HepG2 (cell line): ENCODE results near the gene GALNT9. TPM values are rescaled to one million over a fixed set of nuclear protein-coding genes. Genes with fewer than 3 reads are reported as not detected.

ENCODE experiments used
- ATAC-seq: fragments of 200-7000 bp; cut with Tn5 transposase; 3 replicates; pipeline ENCODE4 v1.9.1; 2020; ENCODE audit warnings: mild to moderate bottlenecking, moderate library complexity
- BruUV-seq: library from RNA; stranded (reverse); fragments of 400-500 nt; replicated peaks from 2 replicates; lab custom pipeline; 2021; lab: Mats Ljungman, UMichigan
- CTCF ChIA-PET: fragments of 300-600 bp; formaldehyde crosslinking; extraction: SDS; loops from one replicate; lab custom pipeline; 2021; ENCODE audit warnings: low total read pairs, inconsistent platforms, low intra/inter-chr PET ratio; lab: Yijun Ruan, JAX
- POLR2A ChIA-PET: fragments of 350-600 bp; sonication (Branson Sonifier 250); formaldehyde crosslinking; loops from one replicate; lab custom pipeline; 2020; ENCODE audit warnings: antibody characterized with exemption, inconsistent platforms; lab: Yijun Ruan, JAX
- DNase-seq: peaks from one replicate; pipeline ENCODE4 v3.0.0-alpha.2; 2015; ENCODE audit warnings: low spot score
- FAIRE-seq: peaks from 3 replicates; lab custom pipeline; 2011; peaks lifted over from hg19 to GRCh38; lab: Jason Lieb, UNC
- H2AFZ ChIP-seq: one replicate; pipeline ENCODE4 v1.6.1; 2011; ENCODE audit warnings: low read length, inconsistent platforms
- H3K27ac ChIP-seq: fragments of 300-600 bp; 3 replicates; pipeline ENCODE4 v1.8.0; 2011; ENCODE audit warnings: mixed run types, mild to moderate bottlenecking, mixed read lengths, low read length, inconsistent platforms; ENCODE audit not compliant: insufficient read depth; ENCODE audit errors: extremely low read length
- H3K27me3 ChIP-seq, 2 experiments: fragments of 200-600 bp in 1 of 2; 2 replicates in 1 of 2; 3 replicates in 1 of 2; pipeline versions ENCODE4 v1.6.0 to v1.8.0; 2011; ENCODE audit warnings: low read length in 2 of 2, mild to moderate bottlenecking in 2 of 2, moderate library complexity in 2 of 2, inconsistent platforms in 1 of 2; ENCODE audit not compliant: insufficient read depth in 2 of 2, control insufficient read depth in 1 of 2
- H3K36me3 ChIP-seq, 2 experiments: fragments of 200-600 bp in 1 of 2; replicated peaks in 1 of 2; 2 replicates in 1 of 2; 3 replicates in 1 of 2; pipeline versions ENCODE4 v1.5.1 to v1.8.0; 2011; ENCODE audit warnings: low read length in 2 of 2, inconsistent platforms in 1 of 2; ENCODE audit not compliant: insufficient read depth in 2 of 2, control insufficient read depth in 1 of 2
- H3K4me1 ChIP-seq: 2 replicates; pipeline ENCODE4 v1.5.1; 2012; ENCODE audit warnings: low read length, inconsistent platforms; ENCODE audit not compliant: insufficient read depth
- H3K4me2 ChIP-seq: 2 replicates; pipeline ENCODE4 v1.6.0; 2011; ENCODE audit warnings: low read depth, low read length, inconsistent platforms
- H3K4me3 ChIP-seq, 3 experiments: fragments of 200-600 bp in 1 of 3; sonication (generic), shearing (Covaris generic) in 1 of 3; replicated peaks in 1 of 3; 2 replicates each; pipeline ENCODE4 v1.5.1; 2011 to 2016; ENCODE audit warnings: low read length in 3 of 3, inconsistent platforms in 2 of 3, low read depth in 2 of 3, mild to moderate bottlenecking in 2 of 3, control low read depth in 1 of 3, mixed read lengths in 1 of 3; ENCODE audit not compliant: insufficient read depth in 1 of 3
- H3K79me2 ChIP-seq: one replicate; pipeline ENCODE4 v1.6.1; 2011; ENCODE audit warnings: low read length, inconsistent platforms; ENCODE audit not compliant: insufficient read depth
- H3K9ac ChIP-seq: 2 replicates; pipeline ENCODE4 v1.6.0; 2011; ENCODE audit warnings: mild to moderate bottlenecking, low read depth, low read length, inconsistent platforms; ENCODE audit not compliant: insufficient read depth
- H3K9me3 ChIP-seq: 2 replicates; pipeline ENCODE4 v1.5.1; 2012; ENCODE audit warnings: mild to moderate bottlenecking, low read length
- H4K20me1 ChIP-seq: 2 replicates; pipeline ENCODE4 v1.6.0; 2011; ENCODE audit warnings: inconsistent platforms, mild to moderate bottlenecking, low read length, moderate library complexity; ENCODE audit not compliant: insufficient read depth
- ADNP ChIP-seq: sonication (generic); formaldehyde crosslinking; IDR thresholded peaks from 2 replicates; pipeline ENCODE4 v1.4.0; 2020; ENCODE audit warnings: missing genetic modification reagents
- GATAD1 ChIP-seq: IDR thresholded peaks from 2 replicates; pipeline ENCODE4 v1.6.1; 2016; ENCODE audit warnings: missing genetic modification reagents, missing compliant biosample characterization
- MBNL3 ChIP-seq: fragments of 250-450 bp; sonication (Bioruptor Pico); conservative IDR thresholded peaks from 2 replicates; pipeline ENCODE4 v1.8.0; 2022; ENCODE audit warnings: mild to moderate bottlenecking, inconsistent platforms
- MED8 ChIP-seq: sonication (generic); formaldehyde crosslinking; IDR thresholded peaks from 2 replicates; pipeline ENCODE4 v1.8.1; 2023; ENCODE audit warnings: mild to moderate bottlenecking, missing genetic modification reagents; ENCODE audit not compliant: insufficient replicate concordance
- PAF1 ChIP-seq: IDR thresholded peaks from 2 replicates; pipeline ENCODE4 v1.6.1; 2016; ENCODE audit warnings: missing genetic modification reagents, missing compliant biosample characterization
- PHF21A ChIP-seq: sonication (generic); formaldehyde crosslinking; IDR thresholded peaks from 2 replicates; pipeline ENCODE4 v1.5.0; 2020; ENCODE audit warnings: mild to moderate bottlenecking, missing genetic modification reagents
- PPARG ChIP-seq: conservative IDR thresholded peaks from 2 replicates; pipeline ENCODE4 v1.6.1; 2016; ENCODE audit warnings: missing biosample characterization, missing genetic modification reagents
- SRY ChIP-seq: sonication (generic); formaldehyde crosslinking; IDR thresholded peaks from 2 replicates; pipeline ENCODE4 v1.8.0; 2022; ENCODE audit warnings: mild to moderate bottlenecking, missing genetic modification reagents
- TSC22D2 ChIP-seq: sonication (generic); formaldehyde crosslinking; IDR thresholded peaks from 2 replicates; pipeline ENCODE4 v1.5.1; 2020; ENCODE audit warnings: missing genetic modification reagents, mild to moderate bottlenecking, borderline replicate concordance
- ZNF17 ChIP-seq: sonication (generic); formaldehyde crosslinking; IDR thresholded peaks from 2 replicates; pipeline ENCODE4 v1.5.0; 2020; ENCODE audit warnings: mild to moderate bottlenecking, missing genetic modification reagents
- ZNF496 ChIP-seq: sonication (generic); formaldehyde crosslinking; IDR thresholded peaks from 2 replicates; pipeline ENCODE4 v1.8.1; 2023; ENCODE audit warnings: mild to moderate bottlenecking, moderate library complexity, missing genetic modification reagents; ENCODE audit not compliant: insufficient replicate concordance
- ZNF775 ChIP-seq: sonication (generic); formaldehyde crosslinking; IDR thresholded peaks from 2 replicates; pipeline ENCODE4 v1.4.0; 2020; ENCODE audit warnings: missing genetic modification reagents, mild to moderate bottlenecking, moderate library complexity, borderline replicate concordance
- ZNF790 ChIP-seq: sonication (generic); formaldehyde crosslinking; IDR thresholded peaks from 2 replicates; pipeline ENCODE4 v1.8.0; 2022; ENCODE audit warnings: missing genetic modification reagents, mild to moderate bottlenecking, borderline replicate concordance
- WGBS: methylation state at CpG from one replicate; pipeline ENCODE4 v1.1.6; 2017; ENCODE audit warnings: low lambda C conversion rate; 5-methylcytosine and 5-hydroxymethylcytosine counted together
- in situ Hi-C: cut with HindIII; loops from 2 replicates; pipeline ENCODE4 v1.10.0; 2017; ENCODE audit warnings: low pct_unique_long_range_greater_than_20kb; ENCODE audit not compliant: extremely low pct_ligation_motif_present
- intact Hi-C: fragments of 100-400 bp; cut with micrococcal nuclease; formaldehyde crosslinking; loops from one replicate; pipeline ENCODE4 v1.10.0; 2022; ENCODE audit not compliant: unreplicated experiment
- polyA plus RNA-seq, 8 experiments: library from polyadenylated mRNA; depleted of rRNA in 3 of 8; stranded (reverse) in 7 of 8; unstranded in 1 of 8; fragments of >200 nt; fragmentation: Illumina TruSeq in 4 of 8; extraction: Trizol in 4 of 8; gene quantifications; 2 replicates each; pipeline versions ENCODE4 v1.2.1 to v1.2.3, GENCODE V29; 2011 to 2016; ENCODE audit warnings: low read depth in 4 of 8, missing spikeins in 1 of 8, mixed read lengths in 1 of 8; ENCODE audit not compliant: insufficient read depth in 1 of 8
- total RNA-seq, 5 experiments: library from RNA; depleted of rRNA; stranded (reverse); fragments of >200 nt; fragmentation: Illumina TruSeq; extraction: Trizol; gene quantifications; 2 replicates each; pipeline ENCODE4 v1.2.3, GENCODE V29; 2016; ENCODE audit warnings: low read depth in 1 of 5
- TF ChIP-seq, protein P1 (sequence below): sonication (generic); formaldehyde crosslinking; IDR thresholded peaks from 2 replicates; pipeline ENCODE4 v1.5.0; 2020; ENCODE audit warnings: missing genetic modification reagents, mild to moderate bottlenecking, borderline replicate concordance
- TF ChIP-seq, protein P2 (sequence below): sonication (generic); formaldehyde crosslinking; IDR thresholded peaks from 2 replicates; pipeline ENCODE4 v1.4.0; 2020; ENCODE audit warnings: missing genetic modification reagents, mild to moderate bottlenecking, borderline replicate concordance
- TF ChIP-seq, protein P3 (sequence below): sonication (generic); formaldehyde crosslinking; IDR thresholded peaks from 2 replicates; pipeline ENCODE4 v1.5.1; 2020; ENCODE audit warnings: missing genetic modification reagents, mild to moderate bottlenecking, borderline replicate concordance
- TF ChIP-seq, protein P4 (sequence below): sonication (generic); formaldehyde crosslinking; IDR thresholded peaks from 2 replicates; pipeline ENCODE4 v1.4.0; 2020; ENCODE audit warnings: missing genetic modification reagents

The GALNT9 gene
- total and polyA plus RNA-seq, 2 of the 13 experiments (the other 11 are each of a cell fraction or from before 2014, with no cell fraction given) = 0.04 TPM; not detected in 1

DNA sequence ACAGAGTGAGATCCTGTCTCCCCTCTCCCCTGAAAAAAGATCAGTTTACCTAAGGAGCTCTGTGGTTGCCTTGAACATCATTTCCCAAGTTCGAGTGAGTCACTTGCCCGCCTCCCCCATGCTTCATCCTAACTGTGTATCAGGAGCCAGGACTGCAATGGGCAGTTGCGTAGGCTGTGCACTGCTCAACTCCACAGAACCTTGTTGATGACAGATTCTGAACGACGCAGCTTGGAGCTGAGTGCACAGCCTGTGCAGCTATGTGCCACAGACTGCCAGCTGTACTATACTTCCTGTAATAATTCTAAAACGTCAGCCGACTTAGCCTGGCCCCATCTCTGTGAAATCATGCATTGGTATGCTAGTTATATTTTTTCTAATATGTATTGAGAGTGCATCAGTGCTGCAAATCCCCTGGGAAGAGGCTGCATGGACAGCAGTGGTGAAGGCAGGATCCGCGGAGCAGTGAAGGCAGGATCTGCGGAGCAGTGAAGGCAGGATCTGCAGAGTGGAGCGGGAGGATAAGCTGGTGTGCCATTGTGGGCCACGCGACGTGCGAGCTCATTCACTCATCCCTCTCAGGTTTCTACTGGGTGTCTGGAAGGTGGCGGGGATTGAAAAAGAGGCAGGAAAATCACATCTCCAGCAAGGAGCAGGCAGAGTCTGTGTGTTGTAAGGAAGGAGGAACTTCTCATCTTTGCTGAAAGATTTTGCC is 80.8 kb downstream of the GALNT9 start:
- H4K20me1 ChIP-seq = 0 out of 2 replicates have a peak, but pooled peaks cover 5% of the 10 kb centered on the region
- intact Hi-C loops = no loop called here
- peaks cover 21 to 64% of the 10 kb centered on the region in 2 experiments for H3K27me3 ChIP-seq
- no peaks in the 10 kb centered on the region for H3K9me3 ChIP-seq
- H3K4me3 ChIP-seq = no peak overlapping the region
- H3K36me3 ChIP-seq = no peaks in the 10 kb centered on the region
- POLR2A ChIA-PET = no interaction called here
- H3K27ac ChIP-seq = no peak overlapping the region
- FAIRE-seq (no peak), ATAC-seq (no peak), DNase-seq (no peak)
- no peaks in the 10 kb centered on the region for H3K4me1 ChIP-seq
- no peak overlapping the region for H2AFZ ChIP-seq
- WGBS = 33% methylated on average over 15 of the region's 16 CpGs
- no peak overlapping the region for H3K9ac ChIP-seq
- CTCF ChIA-PET = no interaction called here
- in situ Hi-C loops = no loop called here
- H3K79me2 ChIP-seq = no peaks in the 10 kb centered on the region
- H3K4me2 ChIP-seq = no peak overlapping the region
- no TSS peak for BruUV-seq
- TF ChIP-seq ZNF496 (CRISPR knock-in tag) = no peak
- TF ChIP-seq GATAD1 = no peak
- TF ChIP-seq MED8 (CRISPR knock-in tag) = no peak
- no peak for TF ChIP-seq ZNF17 (CRISPR knock-in tag)
- TF ChIP-seq ZNF790 (CRISPR knock-in tag) = no peak
- TF ChIP-seq ADNP (CRISPR knock-in tag) = no peak
- no peak for TF ChIP-seq TSC22D2 (CRISPR knock-in tag)
- TF ChIP-seq, protein P1, sequence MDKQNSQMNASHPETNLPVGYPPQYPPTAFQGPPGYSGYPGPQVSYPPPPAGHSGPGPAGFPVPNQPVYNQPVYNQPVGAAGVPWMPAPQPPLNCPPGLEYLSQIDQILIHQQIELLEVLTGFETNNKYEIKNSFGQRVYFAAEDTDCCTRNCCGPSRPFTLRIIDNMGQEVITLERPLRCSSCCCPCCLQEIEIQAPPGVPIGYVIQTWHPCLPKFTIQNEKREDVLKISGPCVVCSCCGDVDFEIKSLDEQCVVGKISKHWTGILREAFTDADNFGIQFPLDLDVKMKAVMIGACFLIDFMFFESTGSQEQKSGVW (CRISPR knock-in tag) = no peak
- TF ChIP-seq SRY (CRISPR knock-in tag) = no peak
- TF ChIP-seq MBNL3 = no peak
- no peak for TF ChIP-seq ZNF775 (CRISPR knock-in tag)
- TF ChIP-seq, protein P2, sequence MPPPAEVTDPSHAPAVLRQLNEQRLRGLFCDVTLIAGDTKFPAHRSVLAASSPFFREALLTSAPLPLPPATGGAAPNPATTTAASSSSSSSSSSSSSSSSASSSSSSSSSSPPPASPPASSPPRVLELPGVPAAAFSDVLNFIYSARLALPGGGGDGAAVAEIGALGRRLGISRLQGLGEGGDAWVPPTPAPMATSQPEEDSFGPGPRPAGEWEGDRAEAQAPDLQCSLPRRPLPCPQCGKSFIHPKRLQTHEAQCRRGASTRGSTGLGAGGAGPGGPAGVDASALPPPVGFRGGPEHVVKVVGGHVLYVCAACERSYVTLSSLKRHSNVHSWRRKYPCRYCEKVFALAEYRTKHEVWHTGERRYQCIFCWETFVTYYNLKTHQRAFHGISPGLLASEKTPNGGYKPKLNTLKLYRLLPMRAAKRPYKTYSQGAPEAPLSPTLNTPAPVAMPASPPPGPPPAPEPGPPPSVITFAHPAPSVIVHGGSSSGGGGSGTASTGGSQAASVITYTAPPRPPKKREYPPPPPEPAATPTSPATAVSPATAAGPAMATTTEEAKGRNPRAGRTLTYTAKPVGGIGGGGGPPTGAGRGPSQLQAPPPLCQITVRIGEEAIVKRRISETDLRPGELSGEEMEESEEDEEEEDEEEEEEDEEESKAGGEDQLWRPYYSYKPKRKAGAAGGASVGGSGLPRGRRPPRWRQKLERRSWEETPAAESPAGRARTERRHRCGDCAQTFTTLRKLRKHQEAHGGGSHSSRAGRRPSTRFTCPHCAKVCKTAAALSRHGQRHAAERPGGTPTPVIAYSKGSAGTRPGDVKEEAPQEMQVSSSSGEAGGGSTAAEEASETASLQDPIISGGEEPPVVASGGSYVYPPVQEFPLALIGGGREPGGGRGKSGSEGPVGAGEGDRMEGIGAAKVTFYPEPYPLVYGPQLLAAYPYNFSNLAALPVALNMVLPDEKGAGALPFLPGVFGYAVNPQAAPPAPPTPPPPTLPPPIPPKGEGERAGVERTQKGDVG (CRISPR knock-in tag) = no peak
- TF ChIP-seq, protein P3, sequence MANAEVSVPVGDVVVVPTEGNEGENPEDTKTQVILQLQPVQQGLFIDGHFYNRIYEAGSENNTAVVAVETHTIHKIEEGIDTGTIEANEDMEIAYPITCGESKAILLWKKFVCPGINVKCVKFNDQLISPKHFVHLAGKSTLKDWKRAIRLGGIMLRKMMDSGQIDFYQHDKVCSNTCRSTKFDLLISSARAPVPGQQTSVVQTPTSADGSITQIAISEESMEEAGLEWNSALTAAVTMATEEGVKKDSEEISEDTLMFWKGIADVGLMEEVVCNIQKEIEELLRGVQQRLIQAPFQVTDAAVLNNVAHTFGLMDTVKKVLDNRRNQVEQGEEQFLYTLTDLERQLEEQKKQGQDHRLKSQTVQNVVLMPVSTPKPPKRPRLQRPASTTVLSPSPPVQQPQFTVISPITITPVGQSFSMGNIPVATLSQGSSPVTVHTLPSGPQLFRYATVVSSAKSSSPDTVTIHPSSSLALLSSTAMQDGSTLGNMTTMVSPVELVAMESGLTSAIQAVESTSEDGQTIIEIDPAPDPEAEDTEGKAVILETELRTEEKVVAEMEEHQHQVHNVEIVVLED (CRISPR knock-in tag) = no peak
- TF ChIP-seq, protein P4, sequence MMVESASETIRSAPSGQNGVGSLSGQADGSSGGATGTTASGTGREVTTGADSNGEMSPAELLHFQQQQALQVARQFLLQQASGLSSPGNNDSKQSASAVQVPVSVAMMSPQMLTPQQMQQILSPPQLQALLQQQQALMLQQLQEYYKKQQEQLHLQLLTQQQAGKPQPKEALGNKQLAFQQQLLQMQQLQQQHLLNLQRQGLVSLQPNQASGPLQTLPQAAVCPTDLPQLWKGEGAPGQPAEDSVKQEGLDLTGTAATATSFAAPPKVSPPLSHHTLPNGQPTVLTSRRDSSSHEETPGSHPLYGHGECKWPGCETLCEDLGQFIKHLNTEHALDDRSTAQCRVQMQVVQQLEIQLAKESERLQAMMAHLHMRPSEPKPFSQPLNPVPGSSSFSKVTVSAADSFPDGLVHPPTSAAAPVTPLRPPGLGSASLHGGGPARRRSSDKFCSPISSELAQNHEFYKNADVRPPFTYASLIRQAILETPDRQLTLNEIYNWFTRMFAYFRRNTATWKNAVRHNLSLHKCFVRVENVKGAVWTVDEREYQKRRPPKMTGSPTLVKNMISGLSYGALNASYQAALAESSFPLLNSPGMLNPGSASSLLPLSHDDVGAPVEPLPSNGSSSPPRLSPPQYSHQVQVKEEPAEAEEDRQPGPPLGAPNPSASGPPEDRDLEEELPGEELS = no peak
- no peak for TF ChIP-seq PPARG (CRISPR knock-in tag)
- no peak for TF ChIP-seq PAF1 (CRISPR knock-in tag)
- TF ChIP-seq PHF21A (CRISPR knock-in tag) = no peak
